ENCODE data around the gene CEP72.
"Not testable (repeated sequence)": the region's sequence is repeated elsewhere in the genome, so short reads cannot be mapped to it uniquely, and the experiment has no call there.

The CEP72 gene

DNA sequence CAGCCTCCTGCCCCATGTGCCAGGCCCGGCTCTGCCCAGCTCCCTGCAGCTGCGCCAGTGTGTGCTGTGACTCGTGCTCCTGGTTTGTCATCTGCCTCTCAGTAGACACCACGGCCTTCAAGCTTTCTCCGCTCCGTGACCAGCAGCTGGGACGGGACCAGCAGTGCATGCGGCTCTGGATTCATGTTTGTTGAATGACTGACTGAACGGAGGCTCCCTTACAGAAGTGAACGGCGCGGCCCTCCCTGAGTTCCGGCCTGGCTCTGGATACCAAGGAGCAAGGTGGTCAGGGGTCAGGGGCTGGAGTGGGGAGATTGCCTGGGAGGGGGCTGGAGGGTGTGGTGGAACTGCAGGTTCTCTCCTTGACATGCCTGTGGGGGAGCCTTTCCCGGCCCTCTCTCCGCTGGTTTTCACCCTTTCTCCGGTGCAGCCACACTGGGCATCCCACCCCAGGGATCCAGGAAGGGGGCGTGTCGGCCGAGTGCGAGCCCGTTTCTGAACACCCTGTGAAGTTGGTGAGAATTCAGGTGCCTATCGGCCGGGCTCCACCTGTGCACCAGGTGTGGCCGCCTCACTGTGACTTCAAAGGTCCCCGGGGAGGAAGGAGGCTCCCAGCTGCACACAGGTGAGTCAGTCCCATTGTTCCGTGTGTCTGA, 11.1 kb upstream of the CEP72 start:
- no peak for DNase-seq (ENCODE audit: low read depth)

DNA sequence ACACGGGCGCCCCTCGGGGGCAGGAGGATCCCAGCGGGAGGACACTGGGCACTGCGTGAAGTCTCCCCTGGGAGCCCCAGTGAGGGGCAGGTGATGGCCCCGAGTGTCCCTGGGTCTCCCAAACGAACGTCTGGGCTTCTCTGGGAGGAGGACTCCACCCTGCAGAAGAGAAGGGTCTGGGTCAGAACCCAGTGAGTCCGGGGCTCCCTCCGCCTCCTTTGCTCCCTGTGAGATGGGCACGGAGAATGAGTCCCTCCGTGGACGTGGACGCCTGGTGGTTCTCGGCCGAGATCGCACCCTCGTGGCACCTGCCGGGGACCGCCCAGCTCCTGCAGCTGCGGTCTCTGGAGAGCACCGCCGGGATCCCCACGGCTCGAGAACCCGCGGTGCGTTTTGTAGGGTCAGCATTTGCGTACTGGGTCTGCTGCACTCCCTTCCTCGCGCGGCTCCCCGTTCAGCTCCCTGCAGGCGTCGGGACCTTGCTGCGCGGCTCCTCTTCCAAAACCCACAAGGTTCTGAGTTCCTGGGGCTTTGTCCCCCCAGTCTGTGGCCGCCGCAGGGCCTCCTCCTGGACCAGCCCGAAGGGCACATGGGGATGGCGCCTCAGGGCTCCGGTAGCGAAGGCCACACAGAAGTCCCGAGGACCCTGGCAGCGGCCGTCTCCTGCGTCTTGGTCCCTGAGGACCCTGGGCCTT, 10.2 kb upstream of the CEP72 start:
- no peak for DNase-seq (ENCODE audit: low read depth)

DNA sequence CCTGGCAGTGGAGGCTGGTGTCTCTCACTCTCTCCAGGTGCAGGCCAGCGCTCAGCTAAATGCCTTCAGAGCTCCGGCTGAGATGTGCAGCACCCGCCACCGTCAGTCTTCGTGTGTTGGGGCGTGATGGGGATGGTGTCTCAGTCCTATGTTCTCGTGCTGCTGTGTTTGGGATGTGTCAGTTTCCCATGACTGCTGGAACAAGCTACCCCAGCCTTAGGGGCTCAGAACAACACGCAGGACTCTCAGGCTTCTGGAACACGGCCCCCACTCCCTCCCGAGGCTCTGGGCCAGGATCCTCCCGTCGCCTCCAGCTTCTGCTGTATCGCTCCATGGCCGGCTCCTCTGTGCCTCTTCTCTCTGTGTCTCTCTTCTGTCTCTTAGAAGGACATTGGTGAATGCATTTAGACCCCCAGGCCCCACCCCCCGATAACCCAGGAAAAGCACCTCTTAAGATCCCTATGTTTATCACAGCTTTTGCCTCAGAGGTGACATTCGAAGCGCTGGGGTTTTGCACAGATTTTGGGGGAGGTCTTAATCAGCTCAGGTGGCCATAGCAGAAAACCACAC, 9.6 kb upstream of the CEP72 start:
- DNase-seq (ENCODE audit: low read depth): no peak

DNA sequence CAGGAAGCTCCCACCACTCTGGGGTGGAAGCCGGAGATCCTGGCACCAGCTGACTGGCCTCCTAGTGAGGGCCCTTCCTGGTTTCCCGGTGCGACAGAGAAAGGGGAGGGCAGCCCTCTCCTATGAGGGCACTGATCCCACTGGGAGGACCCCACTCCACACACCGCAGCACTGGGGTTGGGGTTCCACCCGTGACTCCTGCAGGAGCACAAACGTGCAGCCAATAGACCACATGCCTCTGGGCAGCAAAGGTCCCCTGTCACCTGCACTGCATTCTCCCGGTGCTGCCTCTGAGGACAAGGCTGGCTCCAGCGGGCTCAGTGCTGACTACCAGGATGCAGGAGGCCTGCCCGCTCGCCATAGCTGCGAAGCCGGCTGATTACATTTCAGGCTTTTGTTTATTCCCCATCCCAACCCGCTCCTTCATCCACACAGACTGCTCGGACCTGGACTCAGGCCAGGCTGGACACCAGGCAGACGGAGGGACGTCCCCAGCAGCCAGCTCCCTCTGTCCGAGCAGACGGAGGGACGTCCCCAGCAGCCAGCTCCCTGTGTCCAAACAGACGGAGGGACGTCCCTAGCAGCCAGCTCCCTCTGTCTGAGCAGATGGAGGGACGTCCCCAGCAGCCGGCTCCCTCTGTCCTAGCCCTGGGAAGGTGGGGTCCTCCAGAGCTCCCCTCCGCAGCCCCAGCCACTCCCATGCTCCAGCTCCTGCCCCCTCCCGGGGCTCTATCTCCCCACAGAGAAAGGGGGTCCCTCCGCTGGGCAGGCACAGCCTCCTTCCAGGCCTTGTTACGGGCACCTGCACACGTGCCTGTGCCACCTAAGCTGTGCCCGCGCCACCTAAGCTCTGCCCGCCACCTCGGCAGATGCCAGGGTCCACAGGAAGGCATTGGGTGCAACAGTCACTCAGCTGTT, 8.8 kb upstream of the CEP72 start:
- no peak for DNase-seq (ENCODE audit: low read depth)

DNA sequence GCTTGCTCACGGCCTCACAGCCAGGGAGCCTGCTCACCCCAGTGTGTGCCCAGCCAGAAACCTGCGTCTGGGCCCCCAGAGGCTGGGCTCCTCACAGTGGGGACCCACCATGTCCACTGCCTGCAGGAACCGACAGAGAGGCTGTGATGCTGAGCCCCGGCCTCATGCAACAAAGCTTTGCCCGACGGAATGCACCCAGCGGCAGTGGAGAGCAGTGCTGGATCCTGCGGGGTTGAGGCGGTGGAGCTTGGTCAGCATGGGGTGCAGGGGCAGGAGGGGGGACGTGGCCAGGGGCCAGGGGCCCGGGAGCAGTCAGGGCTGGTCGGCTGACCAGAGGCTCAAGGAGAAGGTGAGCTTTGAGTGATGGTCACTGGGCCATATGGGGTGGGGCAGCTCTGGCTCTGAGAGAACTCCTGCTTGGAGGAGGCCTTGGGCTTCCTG, 7.7 kb upstream of the CEP72 start:
- no peak for DNase-seq (ENCODE audit: low read depth)

DNA sequence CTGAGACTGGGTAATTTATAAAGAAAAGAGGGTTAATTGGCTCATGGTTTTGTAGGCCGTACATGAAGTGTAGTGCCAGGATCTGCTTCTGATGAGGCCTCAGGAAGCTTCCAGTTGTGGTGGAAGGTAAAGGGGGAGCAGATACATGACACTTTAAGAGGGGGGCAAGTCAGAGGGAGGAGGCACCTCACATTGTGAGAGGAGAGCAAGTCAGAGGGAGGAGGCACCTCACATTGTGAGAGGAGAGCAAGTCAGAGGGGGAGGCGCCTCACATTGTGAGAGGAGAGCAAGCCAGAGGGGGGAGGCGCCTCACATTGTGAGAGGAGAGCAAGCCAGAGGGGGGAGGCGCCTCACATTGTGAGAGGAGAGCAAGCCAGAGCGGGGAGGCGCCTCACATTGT, 7.0 kb upstream of the CEP72 start:
- DNase-seq (ENCODE audit: low read depth): not testable (repeated sequence)

DNA sequence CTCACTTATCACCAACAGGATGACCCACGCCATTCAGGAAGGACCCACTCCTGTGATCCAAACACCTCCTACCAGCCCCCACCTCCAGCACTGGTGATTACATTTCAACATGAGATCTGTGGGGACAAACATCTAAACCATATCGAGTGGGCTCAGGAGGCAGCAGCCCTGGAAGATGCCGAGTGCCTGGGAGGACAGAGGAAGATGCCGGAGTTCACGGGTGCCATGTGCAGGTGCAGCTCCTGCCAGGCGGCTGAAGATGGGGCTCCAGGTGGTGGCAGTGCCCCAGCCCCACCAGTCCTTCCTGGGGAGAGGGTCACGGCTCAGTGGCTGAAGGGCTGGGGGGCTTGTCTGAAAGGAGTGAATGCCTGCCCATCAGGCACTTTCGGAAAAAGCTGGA, 6.1 kb upstream of the CEP72 start:
- no peak for DNase-seq (ENCODE audit: low read depth)

DNA sequence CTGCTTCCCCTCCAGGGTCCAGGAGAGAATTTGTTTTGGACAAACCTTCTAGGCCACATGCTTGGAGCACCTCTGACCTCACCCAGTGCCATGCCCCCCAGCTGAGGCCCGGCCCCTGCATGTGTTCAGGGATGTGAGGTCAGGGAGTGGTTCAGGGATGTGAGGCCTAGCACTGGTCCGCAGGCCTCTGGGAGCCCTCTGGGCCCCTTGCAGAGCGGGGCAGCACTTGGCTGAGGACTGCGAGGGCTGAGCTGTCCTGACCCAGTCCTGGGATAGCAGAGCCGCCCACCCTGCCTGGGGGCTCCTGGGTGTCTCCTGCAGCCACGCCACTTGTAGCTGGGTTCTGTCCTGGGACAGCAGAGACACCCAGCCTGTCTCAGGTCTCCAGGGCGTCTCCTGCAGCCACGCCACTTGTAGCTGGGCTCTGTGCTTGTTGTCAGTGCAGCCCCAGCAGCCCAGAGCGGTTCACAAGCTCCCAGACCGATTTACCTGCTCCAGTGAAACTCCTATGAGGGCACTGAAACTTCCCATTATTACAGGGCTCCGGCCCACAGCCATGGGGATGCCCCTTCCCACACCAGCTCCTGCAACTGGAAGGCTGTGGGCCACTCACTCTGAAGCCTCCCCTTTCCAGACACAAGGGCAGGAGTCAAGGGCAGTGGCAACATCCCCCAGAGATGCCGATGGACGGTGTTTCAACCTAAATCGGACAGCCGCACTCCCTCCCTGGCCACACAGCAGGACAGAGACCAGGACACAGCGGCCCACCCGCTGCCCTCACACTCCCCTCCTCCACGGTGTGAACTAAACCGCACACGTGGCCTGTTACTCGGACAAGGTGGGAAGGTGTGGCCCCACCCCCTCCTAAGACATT, 5.4 kb upstream of the CEP72 start:
- no peak for DNase-seq (ENCODE audit: low read depth)

DNA sequence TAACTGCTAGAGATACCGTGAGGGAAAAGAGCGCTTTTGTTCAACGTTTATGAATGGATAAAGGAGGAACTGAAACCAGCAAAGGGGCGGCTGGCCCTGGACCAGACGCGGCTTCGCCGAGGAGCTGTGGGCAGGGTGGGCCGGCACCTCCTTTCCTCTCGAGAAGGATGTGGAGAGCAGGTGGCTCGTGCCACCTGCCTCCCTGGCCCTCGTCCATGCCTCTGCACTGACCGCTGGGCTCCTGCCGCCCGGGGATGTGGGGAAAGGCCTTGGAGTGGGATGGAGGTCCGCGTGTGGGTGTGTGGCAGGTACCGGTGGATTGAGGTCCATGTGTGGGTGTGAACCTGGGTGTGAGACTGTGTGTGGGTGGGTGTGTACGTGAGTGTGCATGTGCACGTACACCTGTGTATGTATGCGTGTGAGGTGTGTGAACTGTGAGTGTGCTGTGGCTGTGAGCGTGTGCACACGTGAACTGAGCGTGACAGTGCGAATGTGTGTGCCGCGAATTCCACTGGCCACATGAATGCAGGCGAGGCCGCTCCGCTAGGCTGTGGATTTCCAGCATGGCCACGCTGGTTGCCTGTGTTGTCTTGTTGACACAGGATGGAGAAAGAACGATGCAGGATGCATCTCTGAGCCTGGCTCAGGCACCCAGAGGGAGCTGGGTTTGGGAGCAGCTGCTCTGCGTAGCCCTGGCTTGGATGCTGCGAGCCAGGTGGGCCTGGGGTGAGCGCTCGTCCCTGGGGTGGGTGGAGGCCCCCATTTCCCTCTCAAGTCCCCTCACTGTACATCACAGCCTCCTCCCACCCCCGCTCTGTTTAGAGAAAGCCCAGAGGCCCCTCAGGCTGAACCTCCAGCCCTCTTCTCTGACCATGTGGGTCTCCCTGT, 4.4 kb upstream of the CEP72 start:
- DNase-seq (ENCODE audit: low read depth): no peak

DNA sequence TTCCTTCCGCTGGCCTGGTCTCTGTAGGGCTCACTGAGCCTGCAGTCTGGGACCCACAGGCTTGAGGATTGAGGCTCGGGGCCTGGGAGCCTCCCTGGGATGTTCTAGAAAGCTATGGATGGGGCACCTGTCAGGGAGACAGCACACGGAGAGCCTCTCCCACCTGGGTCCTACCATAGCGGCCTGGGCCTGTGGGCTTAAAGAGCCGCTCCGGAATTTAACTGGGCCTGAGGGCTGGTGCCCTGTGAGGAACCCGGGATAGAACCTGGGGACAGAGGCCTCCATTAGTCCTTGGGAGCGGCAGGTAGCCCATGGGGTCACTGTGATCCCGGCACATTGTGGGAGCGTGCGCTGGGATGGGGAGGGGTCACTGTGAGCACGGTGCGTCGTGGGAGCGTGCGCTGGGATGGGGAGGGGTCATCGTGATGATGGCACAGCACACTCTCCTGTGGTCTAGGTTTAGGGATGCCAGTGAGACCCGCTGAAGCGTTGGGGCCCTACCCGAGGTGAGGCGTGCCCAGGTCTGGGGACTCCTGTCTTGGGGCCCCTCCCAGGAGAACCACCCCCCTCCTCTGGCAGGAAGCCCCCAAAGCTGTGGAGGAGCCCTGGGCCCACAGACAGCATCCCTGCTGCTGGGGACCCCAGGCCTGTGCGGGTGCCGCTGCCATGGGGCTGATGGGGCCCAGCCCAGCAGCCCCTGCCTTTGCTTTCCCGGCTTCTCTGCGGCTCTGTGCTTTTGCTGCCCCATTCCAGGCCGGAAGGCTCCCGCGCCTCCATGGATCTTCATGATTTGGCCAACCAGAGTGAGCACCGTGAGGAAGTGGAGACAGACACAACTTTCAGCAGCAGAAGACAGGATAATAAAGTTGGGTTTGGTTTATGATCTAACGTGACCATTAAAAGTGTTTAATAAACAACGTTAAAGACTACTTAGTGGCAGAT, 3.4 kb upstream of the CEP72 start:
- no peak for DNase-seq (ENCODE audit: low read depth)

DNA sequence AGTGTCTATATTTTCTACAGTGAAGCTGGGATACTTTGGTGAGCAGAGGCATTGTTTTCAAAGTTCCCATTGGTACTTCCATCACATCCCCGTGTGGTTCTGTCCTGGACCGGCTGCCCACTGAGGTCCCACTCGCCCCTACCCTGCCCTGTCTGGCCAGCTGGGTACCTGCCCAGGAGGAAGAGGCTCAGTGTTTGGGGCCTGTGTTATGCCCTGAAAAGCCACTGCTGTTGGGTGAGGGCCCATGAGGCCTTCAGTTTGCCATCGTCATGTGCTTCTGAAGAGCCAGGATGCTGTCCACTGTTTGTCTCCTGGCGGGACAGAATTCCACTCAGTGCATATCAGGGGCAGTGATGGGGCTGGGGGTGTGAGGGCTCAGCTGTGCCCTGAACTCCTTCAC, 2.6 kb upstream of the CEP72 start:
- DNase-seq (ENCODE audit: low read depth): no peak

DNA sequence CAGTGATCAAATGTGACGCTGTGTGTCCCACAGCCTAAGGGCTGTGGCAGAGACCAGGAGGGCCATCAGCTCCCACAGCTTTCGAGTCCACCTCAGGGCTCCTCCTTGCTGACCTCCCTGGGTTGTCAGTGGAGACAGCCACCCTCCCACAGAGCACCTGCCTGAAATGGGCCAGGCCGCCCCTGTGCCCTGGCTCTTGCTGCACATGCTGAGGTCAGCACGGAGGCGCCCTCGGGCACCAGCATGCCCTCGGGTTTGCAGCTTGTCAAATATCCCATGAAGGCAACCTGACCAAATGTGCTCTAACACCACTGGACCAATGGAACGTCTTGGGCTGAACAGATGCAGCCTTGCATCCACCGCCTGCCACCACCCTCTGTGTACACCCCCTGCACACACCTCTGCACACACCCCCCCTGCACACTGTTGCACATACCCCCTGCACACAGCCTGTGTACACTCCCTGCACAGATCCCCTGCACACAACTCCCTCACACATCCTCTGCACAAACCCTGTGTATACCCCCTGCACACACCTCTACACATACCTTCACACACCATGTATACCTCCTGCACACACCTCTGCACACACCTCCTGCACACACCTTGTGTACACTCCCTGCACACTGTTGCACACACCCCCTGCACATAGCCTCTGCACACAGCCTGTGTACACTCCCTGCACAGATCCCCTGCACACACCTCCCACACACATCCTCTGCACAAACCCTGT, 2.0 kb upstream of the CEP72 start:
- no peak for DNase-seq (ENCODE audit: low read depth)

DNA sequence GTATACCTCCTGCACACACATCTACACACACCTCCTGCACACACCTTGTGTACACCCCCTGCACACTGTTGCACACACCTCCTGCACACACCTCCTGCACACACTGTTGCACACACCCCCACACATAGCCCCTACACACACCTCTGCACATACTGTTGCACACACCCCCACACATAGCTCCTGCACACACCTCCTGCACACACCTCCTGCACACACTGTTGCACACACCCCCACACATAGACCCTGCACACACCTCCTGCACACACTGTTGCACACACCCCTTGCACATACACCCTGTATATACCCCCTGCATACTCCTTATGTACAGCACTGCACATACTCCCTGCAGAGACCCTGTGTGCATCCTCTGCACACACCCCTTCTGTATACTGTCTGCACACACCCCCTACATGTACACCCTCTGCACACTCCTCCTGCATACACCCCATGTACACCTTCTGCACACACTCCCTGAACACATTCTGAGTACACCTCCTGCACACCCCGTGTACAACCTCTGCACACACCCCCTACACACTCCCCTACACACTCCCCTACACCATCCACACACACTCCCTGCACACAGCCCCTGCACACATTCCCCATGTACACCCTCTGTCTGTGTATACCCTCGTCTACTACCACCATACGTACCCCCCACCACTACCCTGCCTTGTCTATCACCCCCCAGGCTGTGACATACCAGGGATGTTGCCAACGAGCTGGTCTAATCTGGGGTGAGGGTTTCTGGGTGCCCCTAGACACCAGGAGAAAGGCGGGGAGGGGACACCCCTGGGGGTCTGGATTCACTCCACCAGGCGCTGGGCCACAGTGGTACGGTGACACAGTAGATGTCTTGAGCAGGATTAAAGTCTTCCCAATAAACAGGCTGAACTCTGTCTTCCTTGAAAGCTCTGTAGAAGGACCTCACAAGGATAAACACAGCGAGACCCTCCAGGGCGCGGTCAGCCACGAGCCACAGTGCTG, 1.1 kb upstream of the CEP72 start:
- DNase-seq (ENCODE audit: low read depth): no peak

DNA sequence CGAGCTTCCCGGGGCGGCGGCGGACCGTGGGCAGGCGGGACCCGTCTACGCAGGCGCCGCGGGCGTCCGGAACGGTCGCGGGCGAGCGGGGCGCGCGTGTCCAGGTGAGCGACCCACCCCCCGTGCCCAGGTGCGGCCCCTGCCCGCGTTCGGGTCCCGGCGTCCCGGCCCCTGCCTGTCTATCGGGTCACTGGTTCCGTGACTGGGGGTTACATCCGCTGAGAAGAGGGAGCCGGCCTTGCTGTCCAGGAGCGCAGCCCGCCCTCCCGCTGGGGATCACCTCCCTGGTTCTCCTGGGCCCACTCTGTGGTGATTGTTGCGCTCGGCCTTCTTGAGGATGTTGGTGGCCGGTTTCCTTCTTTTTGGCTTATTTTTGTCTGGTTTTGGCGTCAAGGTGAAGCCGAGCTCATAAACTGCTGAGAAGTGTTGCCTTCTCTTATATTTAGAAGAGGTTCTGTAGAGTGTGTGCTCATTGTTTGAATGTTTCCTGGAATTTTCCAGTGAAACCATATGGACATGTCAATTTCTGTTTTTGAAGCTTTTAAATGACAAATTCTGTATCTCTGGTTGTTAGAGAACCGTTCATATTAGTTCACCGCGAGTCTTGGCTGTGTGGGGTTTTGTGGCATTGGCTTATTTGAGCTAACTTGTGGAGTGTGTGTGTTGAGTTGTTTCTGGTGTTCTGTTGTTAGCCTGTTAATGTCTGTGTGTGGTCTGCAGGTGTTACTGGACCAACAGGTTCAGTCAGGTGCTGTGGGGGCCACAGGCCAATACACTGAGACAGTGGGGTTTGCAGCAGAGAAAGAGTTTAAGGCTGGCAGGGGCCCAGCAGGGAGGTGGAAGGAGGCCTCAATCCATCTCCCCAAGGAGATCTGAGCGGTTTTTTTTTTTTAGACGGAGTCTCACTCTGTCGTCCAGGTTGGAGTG, 621 bp downstream of the CEP72 start:
- no peak for DNase-seq (ENCODE audit: low read depth)

DNA sequence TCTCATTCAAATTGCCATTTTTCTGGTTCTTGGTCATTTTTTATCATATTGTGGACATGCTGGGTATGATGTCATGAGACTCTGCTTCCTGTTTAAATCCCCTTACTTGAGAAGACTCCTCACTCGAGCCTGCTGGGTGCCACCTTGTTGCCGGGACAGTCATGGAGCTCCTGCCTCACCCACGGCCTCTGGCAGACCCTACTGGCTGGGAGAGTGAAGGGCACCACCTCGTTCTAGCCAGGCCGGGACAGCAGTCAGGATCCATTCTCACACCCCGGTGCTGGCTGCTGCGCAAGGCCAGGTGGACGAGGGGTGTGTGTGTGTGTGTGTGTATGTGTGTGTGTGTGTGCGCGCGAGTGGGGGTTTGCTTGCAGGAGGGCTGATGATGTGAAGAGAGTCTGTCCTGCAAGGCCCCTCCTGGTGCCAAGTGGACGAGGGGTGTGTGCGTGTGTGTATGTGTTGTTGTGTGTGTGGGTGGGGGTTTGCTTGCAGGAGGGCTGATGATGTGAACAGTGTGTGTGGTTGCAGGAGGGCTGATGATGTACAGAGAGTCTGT, 4.4 kb downstream of the CEP72 start:
- DNase-seq (ENCODE audit: low read depth): no peak

DNA sequence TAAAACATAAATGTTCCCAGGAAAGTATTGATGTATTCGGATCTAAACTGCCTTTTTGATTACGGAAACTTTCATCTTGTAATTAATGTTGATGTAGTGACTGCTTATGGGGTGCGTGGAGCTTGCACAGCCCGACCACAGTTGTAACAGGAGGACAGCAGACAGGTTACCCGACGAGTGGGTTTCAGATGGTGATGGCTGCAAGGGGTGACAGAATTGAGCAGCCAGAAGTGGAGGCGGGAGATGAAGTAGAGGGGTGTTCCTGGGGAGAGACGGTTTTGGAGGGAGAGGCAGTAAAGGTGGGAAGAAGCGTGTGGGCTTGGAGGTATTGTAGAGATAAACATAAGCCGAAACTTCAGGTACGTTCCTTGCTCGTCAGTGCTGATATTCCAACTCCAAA, 5.8 kb downstream of the CEP72 start:
- DNase-seq (ENCODE audit: low read depth): no peak

Data from stromal cell of bone marrow (primary cell).